Heart left ventricle (tissue), 16 donors: ENCODE data around the gene THBD. TPM values are rescaled to one million over a fixed set of nuclear protein-coding genes. Genes with fewer than 3 reads are reported as not detected.

Experiments
- ATAC-seq, 4 donors: fragments of 200-7000 bp; cut with Tn5 transposase; one replicate each; pipeline ENCODE4 v1.9.1; 2020 to 2022; ENCODE audit warnings: moderate library complexity in 4 of 4, mild to moderate bottlenecking in 3 of 4, moderate number of reproducible peaks in 1 of 4
- DNase-seq, 5 donors: peaks; one replicate each; pipeline ENCODE4 v3.0.0-alpha.2; 2020
- H3K27ac ChIP-seq, 12 donors: fragments of 200-600 bp; sonication (generic) in 4 of 12; one replicate each; pipeline versions ENCODE4 v1.5.0 to v1.8.0; 2016 to 2022; ENCODE audit warnings: mild to moderate bottlenecking in 2 of 12
- H3K27me3 ChIP-seq, 9 donors: fragments of 200-600 bp; sonication (generic) in 2 of 9; one replicate each; pipeline versions ENCODE4 v1.5.1 to v1.8.0; 2016 to 2022; ENCODE audit warnings: mild to moderate bottlenecking in 3 of 9
- H3K36me3 ChIP-seq, 9 donors: fragments of 200-600 bp; sonication (generic) in 2 of 9; one replicate each; pipeline versions ENCODE4 v1.5.0 to v1.8.0; 2018 to 2022; ENCODE audit warnings: mild to moderate bottlenecking in 2 of 9
- H3K4me1 ChIP-seq, 12 donors: fragments of 200-600 bp; sonication (generic) in 4 of 12; one replicate each; pipeline versions ENCODE4 v1.5.0 to v1.8.0; 2016 to 2022; ENCODE audit warnings: mild to moderate bottlenecking in 3 of 12
- H3K4me3 ChIP-seq, 12 donors: fragments of 200-600 bp; sonication (generic) in 4 of 12; one replicate each; pipeline versions ENCODE4 v1.5.0 to v1.8.0; 2017 to 2022; ENCODE audit warnings: mild to moderate bottlenecking in 9 of 12, moderate library complexity in 4 of 12
- H3K9me3 ChIP-seq, 12 donors: fragments of 200-600 bp; sonication (generic) in 4 of 12; one replicate each; pipeline versions ENCODE4 v1.5.0 to v1.8.0; 2016 to 2022; ENCODE audit warnings: mild to moderate bottlenecking in 1 of 12
- POLR2A ChIP-seq, 2 donors: fragments of 450-650 bp; IDR thresholded peaks; one replicate each; pipeline ENCODE4 v1.6.1; 2017; ENCODE audit warnings: antibody characterized with exemption in 2 of 2, mild to moderate bottlenecking in 2 of 2, moderate library complexity in 2 of 2
- WGBS, 4 donors: extraction: QIAGEN DNeasy Blood & Tissue Kit in 2 of 4; methylation state at CpG; one replicate each; pipeline versions ENCODE4 v1.1.5 to v1.1.7; 2013 to 2018; 5-methylcytosine and 5-hydroxymethylcytosine counted together
- intact Hi-C, 10 donors: fragments of 100-400 bp; cut with DNase I; formaldehyde crosslinking; loops; one replicate each; pipeline versions ENCODE4 v1.11.1 to v1.14.2; 2022
- polyA plus RNA-seq, 2 donors: library from polyadenylated mRNA; stranded (reverse); fragments of 200-250 nt; gene quantifications; one replicate each; pipeline ENCODE4 v1.2.3, GENCODE V29; 2013
- total RNA-seq, 9 donors: library from RNA; depleted of rRNA in 2 of 9; stranded (reverse); fragments of >200 nt in 2 of 9; fragmentation: NEBNext Ultra II Directional in 3 of 9; extraction: Animal tissue kit (Norgen Biotek cat#: 25700) in 3 of 9; gene quantifications; one replicate each; pipeline versions ENCODE4 v1.1.0 to v1.2.4, GENCODE V29; 2016 to 2023
- TF ChIP-seq, protein P1 (sequence below), 12 donors: fragments of 200-600 bp; sonication (generic) in 4 of 12; IDR thresholded peaks; one replicate each; pipeline versions ENCODE4 v1.5.0 to v1.8.0; 2018 to 2022; ENCODE audit warnings: antibody characterized with exemption in 12 of 12, mild to moderate bottlenecking in 5 of 12
- donor health status: ischemic (EF 13 %, LVEDD 7.1; RV severe dilation, severe dysfunction).
- donor health status: healthy with polysubstance abuse.
- donor health status: DM: no; HTN: yes; CAD: no.
- donor health status: DM: no; HTN: no; CAD: no.
- donor health status: ischemic (EF 25% LVEDD 6.9; RV normal size, moderate dysfunction).
- donor health status: ischemic (EF 25% LVEDD 5.7; RV mildly dilated, moderate dysfunction).
- donor health status: healthy.
- donor health status: DM: yes; HTN: yes; CAD: no.
- donor health status: ischemic (EF 35%, LVEDD 5.7; RV mildly dilated, moderate dysfunction).
- donor health status: nonischemic (EF 11% LVEDD 7.7; RV severe dilation, severe dysfunction).
- donor health status: DM: yes; HTN: yes; CAD: no.
- donor health status: PGD.
- donor health status: ischemic (EF 29% LVEDD 5.4; RV normal size, mild dysfunction).
- donor health status: nonischemic (EF 23%, LVEDD 6.1; RV moderate dilation, normal function).

THBD gene
- total and polyA plus RNA-seq, 11 donors, result 8.2 to 70.9 (median 19.9) TPM

DNA sequence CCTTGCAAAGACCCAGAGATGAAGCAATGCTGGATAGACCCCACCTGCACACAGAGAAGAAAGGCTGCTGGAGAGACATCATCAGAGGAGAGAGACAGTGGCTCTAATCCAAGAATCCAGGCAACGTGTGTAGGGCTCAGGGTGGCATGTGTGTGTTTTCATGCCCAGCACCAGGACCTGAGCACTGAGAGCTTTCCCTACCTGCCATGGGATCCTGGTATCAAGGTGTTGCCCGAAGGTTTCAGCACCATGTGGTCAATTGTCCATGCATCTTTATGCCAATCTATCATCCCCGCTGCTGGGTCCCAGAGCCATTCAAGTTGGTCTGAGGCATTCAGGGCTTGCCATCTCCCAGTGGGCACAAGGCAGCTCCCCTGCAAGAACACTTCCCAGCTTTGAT, 44.1 kb upstream of the THBD start:
- intact Hi-C loops, result no loop called here
- ATAC-seq (no peak), DNase-seq (no peak)
- Histone ChIP-seq H3K9me3 (no peaks in the 10 kb centered on the region), H3K27ac (no peak overlapping the region), H3K36me3 (no peaks in the 10 kb centered on the region), H3K4me3 (no peak overlapping the region), H3K4me1 (peaks cover 0 to 52% (median 14%) of the 10 kb centered on the region in 12 donors), H3K27me3 (no peaks in the 10 kb centered on the region)
- no peak for TF ChIP-seq POLR2A (IDR thresholded peaks at IDR 0.05)
- TF ChIP-seq, protein P1, sequence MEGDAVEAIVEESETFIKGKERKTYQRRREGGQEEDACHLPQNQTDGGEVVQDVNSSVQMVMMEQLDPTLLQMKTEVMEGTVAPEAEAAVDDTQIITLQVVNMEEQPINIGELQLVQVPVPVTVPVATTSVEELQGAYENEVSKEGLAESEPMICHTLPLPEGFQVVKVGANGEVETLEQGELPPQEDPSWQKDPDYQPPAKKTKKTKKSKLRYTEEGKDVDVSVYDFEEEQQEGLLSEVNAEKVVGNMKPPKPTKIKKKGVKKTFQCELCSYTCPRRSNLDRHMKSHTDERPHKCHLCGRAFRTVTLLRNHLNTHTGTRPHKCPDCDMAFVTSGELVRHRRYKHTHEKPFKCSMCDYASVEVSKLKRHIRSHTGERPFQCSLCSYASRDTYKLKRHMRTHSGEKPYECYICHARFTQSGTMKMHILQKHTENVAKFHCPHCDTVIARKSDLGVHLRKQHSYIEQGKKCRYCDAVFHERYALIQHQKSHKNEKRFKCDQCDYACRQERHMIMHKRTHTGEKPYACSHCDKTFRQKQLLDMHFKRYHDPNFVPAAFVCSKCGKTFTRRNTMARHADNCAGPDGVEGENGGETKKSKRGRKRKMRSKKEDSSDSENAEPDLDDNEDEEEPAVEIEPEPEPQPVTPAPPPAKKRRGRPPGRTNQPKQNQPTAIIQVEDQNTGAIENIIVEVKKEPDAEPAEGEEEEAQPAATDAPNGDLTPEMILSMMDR (IDR thresholded peaks at IDR 0.05), result no peak
- 66 to 81% (median 72%) methylated on average over 3 of the region's 3 CpGs for WGBS, 4 donors

DNA sequence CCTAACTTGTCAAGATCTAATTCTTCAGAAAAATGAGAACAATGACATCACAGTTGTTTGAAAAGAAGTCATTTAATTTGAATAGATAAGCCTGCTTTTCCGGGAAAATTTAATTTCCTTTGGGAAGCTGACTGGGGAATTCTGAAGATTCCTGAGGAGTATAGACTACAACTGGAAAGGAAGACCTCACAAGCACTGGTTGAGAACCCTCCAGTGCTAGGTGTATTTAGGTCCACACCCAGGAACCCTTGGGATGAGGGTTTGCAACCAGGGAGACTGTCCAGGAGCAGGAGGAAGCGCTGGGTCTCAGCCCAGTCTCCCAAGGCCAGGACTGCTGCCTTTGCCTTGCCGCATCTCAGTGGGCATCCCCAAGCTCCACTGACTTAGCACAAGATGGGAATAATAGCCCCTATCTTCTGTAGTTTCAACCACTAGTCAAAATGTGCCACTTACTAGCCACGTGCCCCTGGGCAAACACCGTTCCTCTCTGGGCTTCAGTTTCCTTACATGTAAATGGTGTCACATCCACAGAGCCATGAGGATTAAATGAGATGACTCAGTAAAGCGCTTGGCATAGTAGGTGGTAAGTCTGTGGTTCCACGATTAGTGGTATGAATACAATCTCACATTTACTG, 43.5 kb upstream of the THBD start:
- peak overlapping the region in 1 of 12 donors; percentile 16 for H3K27ac ChIP-seq
- H3K4me3 ChIP-seq, result no peak overlapping the region
- no peaks in the 10 kb centered on the region for H3K27me3 ChIP-seq
- DNase-seq, result no peak
- ATAC-seq, result peak in 2 of 4 donors; percentile 20 to 41
- intact Hi-C loops, result no loop called here
- no peaks in the 10 kb centered on the region for H3K9me3 ChIP-seq
- no peaks in the 10 kb centered on the region for H3K36me3 ChIP-seq
- peaks cover 0 to 50% (median 15%) of the 10 kb centered on the region in 12 donors for H3K4me1 ChIP-seq
- WGBS, 4 donors, result 76 to 84% (median 82%) methylated on average over 7 of the region's 7 CpGs
- TF ChIP-seq, protein P1 (IDR thresholded peaks at IDR 0.05), result no peak
- no peak for TF ChIP-seq POLR2A (IDR thresholded peaks at IDR 0.05)

DNA sequence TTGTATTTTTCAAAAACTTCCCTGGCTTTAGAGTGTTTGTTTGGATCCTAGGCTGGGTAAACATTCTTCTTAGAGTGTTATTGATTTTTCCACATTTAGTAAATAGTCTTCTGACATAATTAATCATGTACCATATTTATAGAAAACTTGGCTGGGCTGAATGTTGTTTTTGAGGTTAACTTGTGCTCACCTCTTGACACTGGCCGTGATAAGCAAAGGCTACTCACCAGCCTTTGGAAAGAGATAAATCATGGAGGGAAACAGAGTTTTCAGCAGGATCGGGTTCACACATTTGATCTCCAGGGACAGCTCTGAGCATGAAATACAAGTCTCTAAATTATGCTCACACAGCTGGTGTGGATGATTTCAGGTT, 42.9 kb upstream of the THBD start:
- H3K4me3 ChIP-seq, result no peak overlapping the region
- no peak for TF ChIP-seq POLR2A (IDR thresholded peaks at IDR 0.05)
- TF ChIP-seq, protein P1 (IDR thresholded peaks at IDR 0.05), result no peak
- H3K9me3 ChIP-seq, result no peaks in the 10 kb centered on the region
- whole genome bisulfite sequencing, 4 donors, result 35 to 48% (median 41%) methylated on average over 2 of the region's 2 CpGs
- DNase-seq (no peak), ATAC-seq (peak in 2 of 4 donors; percentile 26 to 28)
- H3K4me1 ChIP-seq, result peaks cover 1 to 50% (median 19%) of the 10 kb centered on the region in 12 donors
- H3K27me3 ChIP-seq, result no peaks in the 10 kb centered on the region
- H3K27ac ChIP-seq, result peak overlapping the region in 3 of 12 donors; percentile 0 to 38 (median 16)
- no peaks in the 10 kb centered on the region for H3K36me3 ChIP-seq
- intact Hi-C loops, result no loop called here

DNA sequence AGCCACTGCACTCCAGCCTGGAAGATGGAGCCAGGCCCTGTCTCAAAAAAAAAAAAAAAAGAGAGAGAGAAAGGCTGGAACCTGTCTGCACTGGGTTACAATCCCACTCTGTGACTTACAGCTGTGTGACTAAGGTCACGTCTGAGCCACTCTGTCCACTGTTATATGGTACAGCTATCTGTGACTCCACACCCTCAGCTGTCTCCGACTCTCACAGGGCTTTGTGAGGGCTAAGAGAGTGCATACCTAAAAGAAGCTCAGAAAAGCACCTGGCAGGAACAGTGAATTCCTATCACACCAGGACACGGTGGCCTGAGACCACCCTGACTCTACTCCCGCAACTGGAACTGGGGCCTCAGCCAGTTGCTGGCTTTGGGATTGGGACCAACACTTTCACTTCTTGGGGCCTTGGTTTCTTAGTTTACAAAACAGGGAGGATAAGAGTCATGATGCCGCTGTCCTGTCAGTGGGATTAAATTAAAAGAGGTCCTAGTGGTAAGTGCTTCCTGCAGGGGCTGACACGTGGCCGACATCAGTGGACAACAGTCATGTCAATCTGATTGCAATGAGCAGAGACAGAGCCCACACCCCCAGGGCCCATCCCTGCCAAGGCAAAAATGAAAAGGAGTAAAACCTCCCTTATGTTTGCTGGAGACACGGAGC, 42.4 kb upstream of the THBD start:
- DNase-seq, result no peak
- 55 to 62% (median 57%) methylated on average over 8 of the region's 8 CpGs for WGBS, 4 donors
- H3K36me3 ChIP-seq, result no peaks in the 10 kb centered on the region
- TF ChIP-seq, protein P1 (IDR thresholded peaks at IDR 0.05), result no peak
- TF ChIP-seq POLR2A (IDR thresholded peaks at IDR 0.05), result no peak
- H3K9me3 ChIP-seq, result no peaks in the 10 kb centered on the region
- intact Hi-C loops, result no loop called here
- no peak overlapping the region for H3K4me3 ChIP-seq
- peaks cover 3 to 50% (median 24%) of the 10 kb centered on the region in 12 donors for H3K4me1 ChIP-seq
- ATAC-seq, result no peak
- peak overlapping the region in 2 of 12 donors; percentile 0 to 38 for H3K27ac ChIP-seq
- no peaks in the 10 kb centered on the region for H3K27me3 ChIP-seq
